Mesendoderm (in vitro differentiated cells): Measurements from ENCODE around the gene EHD3.

Experiments used
- DNase-seq: peaks from one replicate; pipeline ENCODE4 v3.0.0; 2013
- H2AK5ac ChIP-seq: 2 replicates; pipeline ENCODE4 v1.6.1; 2013; ENCODE audit warnings: low read length, inconsistent platforms
- H2BK120ac ChIP-seq: 2 replicates; pipeline ENCODE4 v1.6.1; 2013; ENCODE audit warnings: low read depth, mild to moderate bottlenecking, low read length, moderate library complexity, mixed read lengths
- H2BK15ac ChIP-seq: replicated peaks from 2 replicates; pipeline ENCODE4 v1.6.1; 2013; ENCODE audit warnings: low read depth, mild to moderate bottlenecking, moderate library complexity
- H2BK5ac ChIP-seq: 2 replicates; pipeline ENCODE4 v1.6.1; 2013; ENCODE audit warnings: low read length, inconsistent platforms
- H3K18ac ChIP-seq: 2 replicates; pipeline ENCODE4 v1.6.1; 2013; ENCODE audit warnings: mild to moderate bottlenecking, low read length, mixed read lengths
- H3K23ac ChIP-seq: one replicate; pipeline ENCODE4 v1.6.1; 2013; ENCODE audit warnings: low read length
- H3K27ac ChIP-seq: 2 replicates; pipeline ENCODE4 v1.5.1; 2013; ENCODE audit warnings: low read depth, mild to moderate bottlenecking, inconsistent platforms, low read length, moderate library complexity
- H3K27me3 ChIP-seq: 2 replicates; pipeline ENCODE4 v1.6.1; 2013; ENCODE audit warnings: low read length, control low read depth, mild to moderate bottlenecking, inconsistent platforms; ENCODE audit not compliant: insufficient read depth, poor library complexity
- H3K36me3 ChIP-seq: 2 replicates; pipeline ENCODE4 v1.6.1; 2013; ENCODE audit warnings: low read length, inconsistent platforms; ENCODE audit not compliant: control insufficient read depth, insufficient read depth
- H3K4ac ChIP-seq: one replicate; pipeline ENCODE4 v1.6.1; 2013; ENCODE audit warnings: low read depth, mild to moderate bottlenecking, low read length, moderate library complexity
- H3K4me1 ChIP-seq: 2 replicates; pipeline ENCODE4 v1.6.1; 2013; ENCODE audit warnings: low read depth, low read length, inconsistent platforms; ENCODE audit not compliant: control insufficient read depth
- H3K4me2 ChIP-seq: 2 replicates; pipeline ENCODE4 v1.6.1; 2013; ENCODE audit warnings: low read length
- H3K4me3 ChIP-seq: 2 replicates; pipeline ENCODE4 v1.5.1; 2013; ENCODE audit warnings: mild to moderate bottlenecking, low read length
- H3K56ac ChIP-seq: one replicate; pipeline ENCODE4 v1.6.1; 2013; ENCODE audit warnings: low read length
- H3K79me1 ChIP-seq: 2 replicates; pipeline ENCODE4 v1.6.1; 2013; ENCODE audit warnings: low read length, inconsistent platforms
- H3K79me2 ChIP-seq: 2 replicates; pipeline ENCODE4 v1.6.1; 2013; ENCODE audit warnings: mild to moderate bottlenecking, low read length; ENCODE audit not compliant: control insufficient read depth, insufficient read depth
- H3K9ac ChIP-seq: 2 replicates; pipeline ENCODE4 v1.6.1; 2013; ENCODE audit warnings: low read length, inconsistent platforms
- H4K5ac ChIP-seq: one replicate; pipeline ENCODE4 v1.6.1; 2013; ENCODE audit warnings: low read length
- H4K8ac ChIP-seq: one replicate; pipeline ENCODE4 v1.6.1; 2013; ENCODE audit warnings: low read depth, mild to moderate bottlenecking, control low read depth, low read length, moderate library complexity
- WGBS: extraction: QIAGEN DNeasy Blood & Tissue Kit; methylation state at CpG from one replicate; pipeline ENCODE4 v1.1.7; 2013; ENCODE audit warnings: low lambda C conversion rate, missing lambda C conversion rate; ENCODE audit not compliant: insufficient coverage; ENCODE audit errors: extremely low coverage; 5-methylcytosine and 5-hydroxymethylcytosine counted together

Gene EHD3

DNA sequence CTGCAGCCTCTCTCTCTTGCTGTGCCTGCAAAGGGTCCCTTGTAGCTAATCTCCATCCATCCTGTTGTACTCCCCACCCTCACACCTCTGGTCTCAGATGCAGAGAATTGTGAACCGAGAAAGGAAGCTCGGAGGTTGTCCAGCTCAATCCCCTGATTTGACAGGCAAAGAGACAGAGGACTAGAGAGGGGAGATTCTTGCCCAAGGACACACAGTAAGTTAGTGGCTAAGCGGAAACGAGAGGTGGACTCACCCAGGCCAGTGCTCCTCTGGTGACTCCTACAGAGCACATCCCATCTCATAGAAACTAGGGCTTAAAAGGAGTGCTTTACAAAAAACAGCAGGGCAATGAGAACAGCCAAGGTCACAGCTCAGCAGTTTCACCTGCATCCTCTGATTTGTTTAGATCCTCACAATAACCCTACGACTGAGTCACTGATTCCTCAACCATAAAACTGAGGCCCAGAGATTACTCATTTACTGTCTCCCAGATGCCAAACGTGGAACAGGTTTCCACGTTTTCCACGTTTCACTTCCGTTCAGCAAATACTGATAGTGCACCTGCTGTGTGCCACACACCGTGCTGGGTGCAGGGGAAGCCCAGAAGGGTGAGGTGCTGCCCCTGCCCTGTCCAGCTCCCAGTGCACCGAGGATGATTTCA is 22.1 kb downstream of the EHD3 start:
- WGBS: no CpG with 5 or more reads among the region's 11 CpGs
- Histone ChIP-seq H4K8ac (no peak overlapping the region), H2BK15ac (no peak overlapping the region), H3K27ac (no peak overlapping the region), H3K27me3 (no peaks in the 10 kb centered on the region), H3K23ac (no peak overlapping the region), H3K9ac (no peak overlapping the region), H3K79me1 (no peaks in the 10 kb centered on the region), H3K18ac (no peak overlapping the region), H3K36me3 (peaks cover 4% of the 10 kb centered on the region), H2BK5ac (no peak overlapping the region), H3K56ac (no peak overlapping the region), H3K4me3 (no peak overlapping the region), H3K79me2 (no peaks in the 10 kb centered on the region), H2AK5ac (no peak overlapping the region), H3K4me2 (no peak overlapping the region), H4K5ac (no peak overlapping the region), H2BK120ac (no peak overlapping the region), H3K4ac (no peak overlapping the region), H3K4me1 (no peaks in the 10 kb centered on the region)
- no peak for DNase-seq

DNA sequence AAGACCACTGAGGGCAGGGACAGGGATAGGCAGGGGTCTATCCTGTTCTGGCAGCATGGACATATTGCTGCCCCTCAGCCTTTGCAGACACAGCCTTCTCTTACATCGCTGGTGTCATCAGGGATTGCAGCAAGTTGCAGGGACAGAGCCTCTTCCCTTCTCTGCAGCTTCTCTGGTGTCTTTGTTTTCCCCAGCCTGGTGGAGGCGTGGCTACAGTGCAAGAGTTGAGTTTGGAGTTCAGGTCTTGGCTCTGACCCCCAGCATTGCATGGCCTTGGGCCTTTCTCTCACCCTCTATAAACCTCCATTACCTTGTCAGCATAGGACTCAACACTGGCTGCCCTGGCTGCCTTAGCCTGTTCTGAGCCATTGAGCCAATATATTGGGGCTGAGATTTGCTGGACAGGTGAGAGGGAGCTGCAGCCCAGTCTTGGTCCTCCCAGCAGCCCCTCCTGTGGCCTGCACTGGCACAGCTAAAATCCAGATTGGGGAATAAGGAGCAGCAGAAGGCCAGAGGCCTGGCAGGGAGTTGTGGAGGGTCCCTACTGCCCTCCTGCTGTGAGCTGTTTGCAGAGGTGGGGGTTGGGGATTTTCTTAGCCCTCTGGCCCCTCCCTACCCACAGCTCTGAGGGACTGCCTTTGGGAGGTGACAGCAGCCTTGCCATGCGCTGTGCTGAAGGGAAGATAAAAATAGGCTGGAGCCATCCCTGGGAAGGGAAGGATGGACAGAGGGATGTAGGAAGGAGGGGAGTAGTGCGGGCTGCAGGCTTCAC is 22.8 kb downstream of the EHD3 start:
- H3K4me1 ChIP-seq: no peaks in the 10 kb centered on the region
- no peak overlapping the region for H2BK15ac ChIP-seq
- H3K9ac ChIP-seq: no peak overlapping the region
- H3K56ac ChIP-seq: no peak overlapping the region
- H3K36me3 ChIP-seq: peaks cover 2% of the 10 kb centered on the region
- H3K27ac ChIP-seq: no peak overlapping the region
- H3K23ac ChIP-seq: no peak overlapping the region
- no peak overlapping the region for H3K4me2 ChIP-seq
- no peak overlapping the region for H2BK5ac ChIP-seq
- no peak overlapping the region for H3K4me3 ChIP-seq
- no peak overlapping the region for H4K5ac ChIP-seq
- H3K79me2 ChIP-seq: no peaks in the 10 kb centered on the region
- H2AK5ac ChIP-seq: no peak overlapping the region
- no peaks in the 10 kb centered on the region for H3K27me3 ChIP-seq
- no CpG with 5 or more reads among the region's 4 CpGs for WGBS
- no peak overlapping the region for H3K4ac ChIP-seq
- no peak overlapping the region for H3K18ac ChIP-seq
- H3K79me1 ChIP-seq: no peaks in the 10 kb centered on the region
- H4K8ac ChIP-seq: no peak overlapping the region
- DNase-seq: peak; percentile 52
- H2BK120ac ChIP-seq: no peak overlapping the region

DNA sequence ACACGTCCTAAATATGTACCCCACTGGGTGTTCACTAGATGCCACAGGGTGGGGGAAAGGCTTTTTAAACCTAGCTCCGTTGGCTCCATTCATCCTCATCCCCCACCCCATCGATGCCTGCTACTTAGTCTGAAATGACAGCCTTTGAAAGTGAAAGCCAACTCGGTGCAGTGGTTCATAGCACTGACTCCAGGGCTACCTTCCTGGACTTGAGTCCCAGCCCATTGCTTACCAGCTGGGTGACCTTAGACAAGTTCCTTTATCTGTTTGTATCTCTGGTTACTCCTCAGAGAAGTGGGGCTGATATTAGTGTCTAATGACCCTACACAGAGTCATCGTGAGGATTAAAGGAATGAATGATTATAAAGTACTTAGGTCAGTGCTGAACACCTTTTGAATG is 24.4 kb downstream of the EHD3 start:
- no CpG with 5 or more reads among the region's 5 CpGs for WGBS
- Histone ChIP-seq H3K36me3 (peaks cover 1% of the 10 kb centered on the region), H2BK5ac (no peak overlapping the region), H3K27ac (no peak overlapping the region), H2AK5ac (no peak overlapping the region), H4K8ac (no peak overlapping the region), H2BK15ac (no peak overlapping the region), H4K5ac (no peak overlapping the region), H3K79me1 (no peaks in the 10 kb centered on the region), H3K56ac (no peak overlapping the region), H3K4me1 (no peaks in the 10 kb centered on the region), H3K27me3 (no peaks in the 10 kb centered on the region), H3K18ac (no peak overlapping the region), H3K9ac (no peak overlapping the region), H3K79me2 (no peaks in the 10 kb centered on the region), H3K4me3 (no peak overlapping the region), H3K23ac (no peak overlapping the region), H2BK120ac (no peak overlapping the region), H3K4ac (no peak overlapping the region), H3K4me2 (no peak overlapping the region)
- DNase-seq: no peak

DNA sequence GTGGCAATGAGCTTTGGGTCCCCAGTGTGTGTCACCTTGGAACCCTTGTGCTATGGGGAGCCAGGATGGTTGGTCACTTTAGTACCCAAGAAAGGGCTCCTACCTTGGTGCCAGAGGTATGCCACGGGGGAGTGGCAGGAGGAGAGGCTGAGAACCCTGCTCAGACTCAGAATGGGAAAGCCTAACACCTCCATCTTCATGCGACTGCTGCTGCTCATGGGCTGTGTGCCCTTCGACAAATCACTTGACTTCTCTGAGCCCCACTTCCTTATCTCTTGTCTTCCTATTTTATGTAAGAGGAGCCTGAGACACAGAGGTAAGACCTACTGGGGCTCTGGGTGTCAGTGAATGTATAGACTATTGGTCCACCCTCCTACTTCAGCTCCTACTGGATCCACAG is 25.1 kb downstream of the EHD3 start:
- no peak overlapping the region for H2BK5ac ChIP-seq
- no peaks in the 10 kb centered on the region for H3K4me1 ChIP-seq
- H3K27ac ChIP-seq: no peak overlapping the region
- H3K4me2 ChIP-seq: no peak overlapping the region
- no peak overlapping the region for H4K5ac ChIP-seq
- H3K79me2 ChIP-seq: no peaks in the 10 kb centered on the region
- no peak overlapping the region for H4K8ac ChIP-seq
- WGBS: no CpG with 5 or more reads among the region's 3 CpGs
- no peak overlapping the region for H2BK15ac ChIP-seq
- no peak overlapping the region for H2AK5ac ChIP-seq
- H3K27me3 ChIP-seq: no peaks in the 10 kb centered on the region
- H3K36me3 ChIP-seq: peaks cover 1% of the 10 kb centered on the region
- no peak overlapping the region for H3K4ac ChIP-seq
- H3K79me1 ChIP-seq: no peaks in the 10 kb centered on the region
- H2BK120ac ChIP-seq: no peak overlapping the region
- no peak overlapping the region for H3K56ac ChIP-seq
- DNase-seq: no peak
- no peak overlapping the region for H3K18ac ChIP-seq
- no peak overlapping the region for H3K9ac ChIP-seq
- no peak overlapping the region for H3K23ac ChIP-seq
- no peak overlapping the region for H3K4me3 ChIP-seq

DNA sequence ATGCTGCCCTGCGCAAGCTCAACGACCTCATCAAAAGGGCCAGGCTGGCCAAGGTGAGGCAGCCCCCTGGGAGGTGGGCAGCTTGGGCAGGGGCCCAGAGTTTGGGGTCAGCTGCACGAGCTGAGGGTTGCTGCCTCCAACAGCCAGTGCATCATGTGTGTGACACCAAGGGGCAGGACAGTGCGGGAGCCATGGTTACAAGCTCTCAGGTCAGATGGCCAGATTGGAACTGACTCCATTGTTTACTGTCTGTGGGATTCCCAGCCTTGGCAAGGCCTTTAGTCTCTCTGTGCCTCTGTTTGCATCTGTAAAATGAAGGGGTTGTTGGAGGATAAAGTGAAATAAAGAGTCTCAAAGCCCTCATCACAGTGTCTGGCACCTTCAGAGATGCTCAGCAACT is 26.9 kb downstream of the EHD3 start:
- no peaks in the 10 kb centered on the region for H3K27me3 ChIP-seq
- H3K18ac ChIP-seq: no peak overlapping the region
- no peak overlapping the region for H3K4me2 ChIP-seq
- H3K56ac ChIP-seq: no peak overlapping the region
- no peak overlapping the region for H3K23ac ChIP-seq
- no peaks in the 10 kb centered on the region for H3K79me1 ChIP-seq
- no peaks in the 10 kb centered on the region for H3K79me2 ChIP-seq
- no peak overlapping the region for H3K4me3 ChIP-seq
- no peak overlapping the region for H2BK15ac ChIP-seq
- no peak overlapping the region for H4K8ac ChIP-seq
- no peak for DNase-seq
- no peak overlapping the region for H2AK5ac ChIP-seq
- H3K27ac ChIP-seq: no peak overlapping the region
- no peak overlapping the region for H2BK120ac ChIP-seq
- no peak overlapping the region for H3K9ac ChIP-seq
- no peak overlapping the region for H3K4ac ChIP-seq
- no peaks in the 10 kb centered on the region for H3K4me1 ChIP-seq
- H4K5ac ChIP-seq: no peak overlapping the region
- H2BK5ac ChIP-seq: no peak overlapping the region
- no CpG with 5 or more reads among the region's 4 CpGs for WGBS
- H3K36me3 ChIP-seq: peaks cover 1% of the 10 kb centered on the region
